Raji (cell line): ENCODE data around the gene NEUROD2.

Experiments used
- POLR2A ChIP-seq: IDR thresholded peaks from 2 replicates; pipeline ENCODE4 v1.6.1; 2011; ENCODE audit warnings: low read depth, low read length, control low read depth; ENCODE audit not compliant: insufficient read depth

NEUROD2 gene

DNA sequence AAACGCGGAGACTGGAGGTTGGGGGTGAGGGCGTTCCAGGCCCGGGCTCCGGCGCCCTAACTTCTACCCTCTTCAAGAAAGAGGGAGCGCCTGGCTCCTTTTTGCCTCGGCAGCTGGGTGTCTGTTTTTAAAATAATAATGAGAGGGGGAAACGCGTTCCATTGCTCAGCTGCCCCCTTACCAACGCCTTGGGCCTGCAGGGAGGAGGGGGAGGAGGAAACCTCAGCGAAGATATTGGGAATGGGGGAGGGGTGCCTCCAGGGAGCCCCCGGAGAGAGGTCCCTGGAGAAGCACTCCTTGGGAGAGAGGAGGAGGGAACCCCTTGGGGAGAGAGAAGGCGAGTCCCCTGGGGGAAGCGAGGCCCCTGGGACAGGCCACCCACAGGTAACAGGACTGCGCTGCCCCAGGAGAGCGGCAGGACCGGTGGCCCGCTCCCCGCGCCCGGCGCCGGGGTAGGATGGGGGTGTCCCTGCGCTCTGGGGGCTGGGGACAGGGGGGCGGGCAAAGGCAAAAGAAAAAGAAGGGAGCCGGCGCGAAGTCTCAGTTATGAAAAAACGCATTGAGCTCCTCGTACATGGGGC, 2.7 kb downstream of the NEUROD2 start:
- TF ChIP-seq POLR2A, result no peak

DNA sequence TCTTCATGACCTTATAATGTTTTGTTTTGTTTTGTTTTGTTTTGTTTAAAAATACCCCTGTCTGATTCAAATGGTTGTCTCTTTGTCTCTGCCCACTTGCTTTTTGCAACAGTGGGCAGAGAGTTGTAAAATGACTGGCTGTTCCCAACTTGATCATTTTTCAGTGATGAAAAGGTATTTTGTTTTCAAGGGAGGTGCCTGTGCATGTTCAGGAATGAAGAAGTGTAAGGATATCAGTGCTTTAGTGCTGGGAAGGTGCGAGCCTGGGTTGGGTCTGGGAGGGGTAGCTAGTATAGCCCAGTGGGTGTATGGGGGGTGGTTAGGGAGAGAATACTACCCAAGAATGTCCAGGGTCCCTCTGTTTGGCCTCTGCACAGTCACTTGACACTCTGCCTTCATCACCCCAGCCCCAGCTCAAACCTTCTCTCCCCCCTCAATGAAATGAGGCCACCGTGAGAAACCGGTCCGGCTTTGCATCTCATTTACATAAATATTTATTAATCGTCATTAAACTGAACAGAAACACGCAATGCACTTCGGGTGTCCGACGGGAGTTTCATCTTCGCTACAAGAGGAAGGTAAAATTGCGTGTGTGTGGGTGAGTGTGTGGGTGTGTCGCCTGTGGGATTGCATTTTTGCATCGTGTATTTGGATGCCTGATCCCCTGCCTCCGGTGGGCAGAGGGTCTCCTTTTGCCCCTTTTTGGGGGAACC, 4.3 kb downstream of the NEUROD2 start:
- no peak for TF ChIP-seq POLR2A

- no peak for TF ChIP-seq POLR2A
Observed at GRCh38 chr17:39602533-39603303, 5.0 kb downstream of the NEUROD2 start.

- TF ChIP-seq POLR2A, result no peak
Observed at GRCh38 chr17:39601758-39602532, 5.8 kb downstream of the NEUROD2 start.

- no peak for TF ChIP-seq POLR2A
Observed at GRCh38 chr17:39600997-39601597, 6.6 kb downstream of the NEUROD2 start.

DNA sequence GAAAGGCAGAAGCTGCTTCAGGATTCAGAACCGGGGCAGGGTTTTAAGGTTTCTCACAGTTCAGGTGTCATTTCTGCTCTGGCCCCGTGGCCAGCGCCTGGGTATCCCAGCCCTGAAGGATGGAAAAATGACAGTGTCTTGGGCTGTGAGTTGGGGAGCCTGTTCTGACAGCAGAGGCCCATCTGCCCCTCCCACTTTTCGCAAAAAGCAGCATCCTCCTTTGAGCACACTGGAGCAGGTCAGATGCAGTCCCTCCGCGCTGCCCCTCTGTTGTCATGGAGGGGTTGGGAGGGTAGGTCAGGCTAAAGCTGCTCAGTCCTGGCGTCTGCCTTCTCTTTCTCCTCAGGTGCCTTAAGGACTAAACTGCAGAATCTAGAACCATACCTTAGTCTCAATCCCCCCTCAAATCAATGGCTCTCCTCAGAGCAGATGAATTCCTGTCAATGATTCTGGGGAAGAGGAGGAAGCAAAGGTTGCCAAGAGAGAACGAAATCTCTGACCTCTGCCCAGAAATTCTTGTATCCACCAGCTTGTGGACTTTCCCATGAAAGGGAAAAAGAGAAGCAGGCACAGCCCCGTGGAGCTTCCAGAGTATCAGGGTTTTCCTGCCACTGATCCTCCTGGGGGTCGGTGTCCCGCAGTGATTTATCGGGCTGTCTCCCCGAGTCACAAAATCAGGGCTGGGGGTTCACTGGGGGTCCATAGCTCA, 7.3 kb downstream of the NEUROD2 start:
- no peak for TF ChIP-seq POLR2A

DNA sequence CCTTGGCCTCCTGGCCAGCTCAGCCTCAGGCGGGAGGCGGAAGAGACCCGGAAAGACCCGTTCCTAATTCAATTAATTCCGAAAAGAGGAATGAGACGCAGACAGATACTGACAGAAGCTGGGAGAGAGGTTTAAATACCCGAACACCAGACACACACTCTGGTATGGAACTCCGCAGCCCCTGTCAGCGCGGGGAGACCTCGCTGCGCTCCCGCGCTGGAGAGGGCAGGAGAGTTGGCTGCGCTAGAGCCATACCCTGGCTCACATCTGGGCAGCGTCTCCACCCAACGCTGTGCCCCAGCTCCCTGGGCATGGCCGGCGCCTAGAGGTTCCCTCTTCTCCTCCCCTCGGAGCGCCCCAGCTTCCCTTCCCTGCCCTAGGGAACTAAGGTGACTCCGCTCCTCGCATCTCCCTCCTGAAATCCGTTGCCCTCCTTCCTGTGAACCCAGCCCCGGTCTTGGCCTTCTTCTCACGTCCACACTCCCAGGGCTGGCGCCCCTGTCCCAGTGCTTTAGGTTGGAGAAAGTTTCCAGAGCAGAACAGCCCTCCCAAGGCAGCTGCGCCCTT, 8.0 kb downstream of the NEUROD2 start:
- TF ChIP-seq POLR2A, result no peak

DNA sequence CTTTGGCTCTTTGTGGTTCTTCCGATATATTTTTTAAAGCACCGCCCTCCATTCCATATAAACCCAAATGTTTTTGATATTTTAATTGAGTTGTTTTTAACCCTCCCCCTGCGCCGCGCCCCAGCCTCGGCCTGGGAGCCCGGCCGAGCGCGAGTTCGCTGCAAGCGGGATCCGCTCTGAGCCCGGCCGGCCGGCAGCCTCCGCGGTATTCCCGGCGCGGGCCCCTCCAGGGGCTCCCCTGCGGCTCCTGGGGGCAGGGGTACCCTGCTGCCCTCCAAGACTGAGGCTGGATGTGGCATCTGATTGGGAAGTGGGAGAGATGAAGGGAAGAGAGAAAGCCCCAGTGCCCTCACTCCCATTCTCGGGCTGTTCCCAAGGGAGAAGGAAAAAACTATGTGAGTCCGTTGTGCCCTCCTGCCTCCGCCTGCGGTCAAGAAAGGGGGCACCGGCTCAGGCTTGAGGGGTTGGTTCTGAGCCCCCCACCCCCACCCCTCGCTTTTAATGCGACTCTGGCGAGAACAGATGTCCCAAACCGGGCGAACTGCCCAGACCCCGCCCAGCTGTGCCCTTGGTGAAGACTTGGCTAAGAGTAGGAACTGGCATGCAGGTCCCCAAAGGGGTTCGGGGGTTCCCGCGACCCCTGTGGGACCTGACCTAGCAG, 8.6 kb downstream of the NEUROD2 start:
- TF ChIP-seq POLR2A, result no peak

GRCh38 chr17:39598630-39599003, 9.1 kb downstream of the NEUROD2 start:
- no peak for TF ChIP-seq POLR2A

- TF ChIP-seq POLR2A, result no peak
Observed at GRCh38 chr17:39598047-39598481, 9.7 kb downstream of the NEUROD2 start.

- no peak for TF ChIP-seq POLR2A
Observed at GRCh38 chr17:39597372-39598046, 10.2 kb downstream of the NEUROD2 start.

DNA sequence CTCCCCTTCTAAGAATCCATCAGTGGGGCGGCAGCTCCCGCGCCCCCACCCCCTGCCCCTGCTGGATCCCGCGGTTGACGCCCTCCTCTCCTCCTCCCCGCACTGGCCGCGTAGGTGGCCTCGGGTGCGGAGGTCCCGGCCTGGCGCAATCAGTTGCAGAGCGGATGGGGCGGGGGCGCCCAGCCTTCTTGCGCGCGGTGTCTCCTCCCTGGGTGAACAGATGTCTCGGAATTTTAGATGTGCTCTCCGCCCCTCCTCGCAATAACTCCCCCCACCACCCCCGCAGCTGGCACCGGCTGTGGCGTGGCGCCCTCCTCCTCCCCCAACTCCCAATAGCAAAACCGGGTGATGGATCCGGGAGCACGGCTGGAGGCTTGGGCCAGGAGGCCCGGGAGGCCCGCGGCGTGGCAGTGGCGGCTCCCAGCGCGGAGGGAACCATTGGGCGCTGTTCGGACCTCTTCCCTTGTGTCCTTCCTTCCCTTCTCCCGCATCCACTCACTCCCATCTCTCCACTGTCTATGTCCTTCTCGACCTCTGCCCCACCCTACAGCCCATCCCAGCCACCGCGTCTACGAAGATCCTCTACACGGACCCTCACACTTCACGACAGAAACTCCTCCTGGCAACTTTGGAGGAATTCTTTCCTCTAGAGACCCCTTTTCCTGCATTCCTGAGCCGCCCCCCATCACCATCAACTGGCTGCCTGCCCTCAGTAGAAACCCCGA, 11.0 kb downstream of the NEUROD2 start:
- no peak for TF ChIP-seq POLR2A
